HEK293 (cell line): ENCODE measurements around the gene MS4A18.

ENCODE experiments used
- CTCF ChIA-PET: fragments of 350-600 bp; formaldehyde crosslinking; extraction: SDS; loops from one replicate; lab custom pipeline; 2021; ENCODE audit warnings: antibody characterized with exemption; lab: Yijun Ruan, JAX
- POLR2A ChIA-PET: fragments of 300-600 bp; formaldehyde crosslinking; extraction: SDS; loops from one replicate; lab custom pipeline; 2020; ENCODE audit warnings: antibody characterized with exemption, inconsistent platforms; lab: Yijun Ruan, JAX
- H3K27ac ChIP-seq: fragments of 200-500 bp; sonication (Bioruptor generic); 2 replicates; pipeline ENCODE4 v1.5.1; 2014; ENCODE audit warnings: low read depth, low read length, control low read depth, inconsistent platforms; ENCODE audit errors: extremely low read depth
- H3K36me3 ChIP-seq, 2 experiments: fragments of 200-500 bp in 1 of 2; sonication (Bioruptor generic) in 1 of 2; 1 replicate in 1 of 2; 2 replicates in 1 of 2; pipeline ENCODE4 v1.5.1; 2014 to 2017; ENCODE audit warnings: inconsistent platforms in 2 of 2, low read length in 2 of 2; ENCODE audit not compliant: control insufficient read depth in 2 of 2, insufficient read depth in 1 of 2
- H3K4me1 ChIP-seq: fragments of 200-500 bp; sonication (Bioruptor generic); 2 replicates; pipeline ENCODE4 v1.5.1; 2014; ENCODE audit warnings: mild to moderate bottlenecking, low read length, inconsistent platforms; ENCODE audit not compliant: control insufficient read depth, insufficient read depth
- H3K4me3 ChIP-seq: 2 replicates; pipeline ENCODE4 v1.5.1; 2011; ENCODE audit warnings: low read depth, mild to moderate bottlenecking, control low read depth, low read length, moderate library complexity
- H3K9me3 ChIP-seq: fragments of 200-500 bp; sonication (Bioruptor generic); 2 replicates; pipeline ENCODE4 v1.5.1; 2014; ENCODE audit warnings: low read depth, low read length, inconsistent platforms; ENCODE audit not compliant: control insufficient read depth, insufficient read depth
- FEZF1 ChIP-seq: fragments of 450-650 bp; formaldehyde crosslinking; IDR thresholded peaks from 2 replicates; pipeline ENCODE4 v1.5.1; 2016; ENCODE audit warnings: missing biosample characterization, missing genetic modification characterization
- GLI2 ChIP-seq: fragments of 450-650 bp; formaldehyde crosslinking; IDR thresholded peaks from 2 replicates; pipeline ENCODE4; 2017; ENCODE audit warnings: missing biosample characterization, missing genetic modification characterization, low read depth, borderline replicate concordance
- GLIS1 ChIP-seq: fragments of 450-650 bp; formaldehyde crosslinking; IDR thresholded peaks from 2 replicates; pipeline ENCODE4 v1.5.1; 2016; ENCODE audit warnings: missing biosample characterization, missing genetic modification characterization
- INSM2 ChIP-seq: fragments of 450-650 bp; formaldehyde crosslinking; IDR thresholded peaks from 2 replicates; pipeline ENCODE4 v1.5.1; 2016; ENCODE audit warnings: missing biosample characterization, missing genetic modification characterization
- KLF10 ChIP-seq: fragments of 450-650 bp; IDR thresholded peaks from 2 replicates; pipeline ENCODE4 v1.5.1; 2018; ENCODE audit warnings: missing biosample characterization, mild to moderate bottlenecking, missing genetic modification characterization
- PRDM1 ChIP-seq: fragments of 450-650 bp; formaldehyde crosslinking; IDR thresholded peaks from 2 replicates; pipeline ENCODE4; 2016; ENCODE audit warnings: missing biosample characterization, missing genetic modification characterization
- REPIN1 ChIP-seq: fragments of 450-650 bp; formaldehyde crosslinking; IDR thresholded peaks from 2 replicates; pipeline ENCODE4 v1.5.1; 2017; ENCODE audit warnings: missing biosample characterization, missing genetic modification characterization, low read depth
- ZBTB1 ChIP-seq: fragments of 450-650 bp; formaldehyde crosslinking; IDR thresholded peaks from 2 replicates; pipeline ENCODE4 v1.5.1; 2016; ENCODE audit warnings: missing biosample characterization, missing genetic modification characterization
- ZBTB20 ChIP-seq: fragments of 450-650 bp; formaldehyde crosslinking; IDR thresholded peaks from 2 replicates; pipeline ENCODE4 v1.5.1; 2016; ENCODE audit warnings: missing biosample characterization, missing genetic modification characterization
- ZFHX2 ChIP-seq: fragments of 450-650 bp; formaldehyde crosslinking; conservative IDR thresholded peaks from 2 replicates; pipeline ENCODE4 v1.5.1; 2016; ENCODE audit warnings: missing biosample characterization, missing genetic modification characterization
- ZFP69B ChIP-seq: fragments of 450-650 bp; formaldehyde crosslinking; IDR thresholded peaks from 2 replicates; pipeline ENCODE4 v1.5.1; 2016; ENCODE audit warnings: missing biosample characterization, missing genetic modification characterization
- ZNF202 ChIP-seq: fragments of 450-650 bp; formaldehyde crosslinking; IDR thresholded peaks from 2 replicates; pipeline ENCODE4 v1.5.1; 2016; ENCODE audit warnings: missing biosample characterization, missing genetic modification characterization, borderline replicate concordance
- ZNF311 ChIP-seq: fragments of 450-650 bp; formaldehyde crosslinking; IDR thresholded peaks from 2 replicates; pipeline ENCODE4 v1.5.1; 2017; ENCODE audit warnings: missing biosample characterization, missing genetic modification characterization, borderline replicate concordance
- ZNF341 ChIP-seq: fragments of 450-650 bp; formaldehyde crosslinking; IDR thresholded peaks from 2 replicates; pipeline ENCODE4; 2016; ENCODE audit warnings: low read depth, missing biosample characterization, missing genetic modification characterization
- ZNF426 ChIP-seq: fragments of 450-650 bp; formaldehyde crosslinking; IDR thresholded peaks from 2 replicates; pipeline ENCODE4 v1.5.1; 2017; ENCODE audit warnings: missing biosample characterization, missing genetic modification characterization, mild to moderate bottlenecking, inconsistent platforms, moderate library complexity
- ZNF48 ChIP-seq: fragments of 450-650 bp; formaldehyde crosslinking; IDR thresholded peaks from 2 replicates; pipeline ENCODE4 v1.5.1; 2016; ENCODE audit warnings: missing biosample characterization, missing genetic modification characterization
- ZNF596 ChIP-seq: fragments of 450-650 bp; IDR thresholded peaks from 2 replicates; pipeline ENCODE4 v1.5.0; 2018; ENCODE audit warnings: missing biosample characterization, mild to moderate bottlenecking, missing genetic modification characterization, moderate library complexity
- ZNF776 ChIP-seq: fragments of 450-650 bp; formaldehyde crosslinking; IDR thresholded peaks from 2 replicates; pipeline ENCODE4 v1.5.0; 2017; ENCODE audit warnings: missing biosample characterization, missing genetic modification characterization, borderline replicate concordance
- ZNF843 ChIP-seq: fragments of 450-650 bp; formaldehyde crosslinking; IDR thresholded peaks from 2 replicates; pipeline ENCODE4 v1.5.1; 2016; ENCODE audit warnings: missing biosample characterization, missing genetic modification characterization
- TF ChIP-seq, protein P1 (sequence below): fragments of 450-650 bp; formaldehyde crosslinking; IDR thresholded peaks from 2 replicates; pipeline ENCODE4 v1.5.1; 2017; ENCODE audit warnings: missing biosample characterization, missing genetic modification characterization
- TF ChIP-seq, protein P2 (sequence below): fragments of 450-650 bp; formaldehyde crosslinking; IDR thresholded peaks from 2 replicates; pipeline ENCODE4 v1.5.1; 2017; ENCODE audit warnings: missing biosample characterization, missing genetic modification characterization
- TF ChIP-seq, protein P3 (sequence below): sonication (generic); formaldehyde crosslinking; IDR thresholded peaks from 2 replicates; pipeline ENCODE4 v1.8.1; 2022; ENCODE audit warnings: mild to moderate bottlenecking, moderate library complexity, missing genetic modification reagents

MS4A18 gene

GRCh38 chr11:60744114-60744513, 19.6 kb downstream of the MS4A18 start (continued):
- TF ChIP-seq INSM2 (no peak), ZFP69B (tag by site-specific recombination) (no peak), ZNF341 (no peak)
- TF ChIP-seq, all 188 proteins: peak for 0

- CTCF ChIA-PET: no interaction called here
- no peak overlapping the region for H3K27ac ChIP-seq
- H3K36me3 ChIP-seq: no peaks in the 10 kb centered on the region
- H3K4me3 ChIP-seq: no peak overlapping the region
- POLR2A ChIA-PET: no interaction called here
- TF ChIP-seq, protein P1, sequence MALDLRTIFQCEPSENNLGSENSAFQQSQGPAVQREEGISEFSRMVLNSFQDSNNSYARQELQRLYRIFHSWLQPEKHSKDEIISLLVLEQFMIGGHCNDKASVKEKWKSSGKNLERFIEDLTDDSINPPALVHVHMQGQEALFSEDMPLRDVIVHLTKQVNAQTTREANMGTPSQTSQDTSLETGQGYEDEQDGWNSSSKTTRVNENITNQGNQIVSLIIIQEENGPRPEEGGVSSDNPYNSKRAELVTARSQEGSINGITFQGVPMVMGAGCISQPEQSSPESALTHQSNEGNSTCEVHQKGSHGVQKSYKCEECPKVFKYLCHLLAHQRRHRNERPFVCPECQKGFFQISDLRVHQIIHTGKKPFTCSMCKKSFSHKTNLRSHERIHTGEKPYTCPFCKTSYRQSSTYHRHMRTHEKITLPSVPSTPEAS (tag by site-specific recombination): peak; percentile 69
- no peak for TF ChIP-seq PRDM1 (tag by site-specific recombination)
- H3K4me1 ChIP-seq: no peaks in the 10 kb centered on the region
- no peaks in the 10 kb centered on the region for H3K9me3 ChIP-seq
These were observed 22.9 kb downstream of the MS4A18 start for GRCh38 chr11:60747359-60747873.

GRCh38 chr11:60748225-60748624, 23.7 kb downstream of the MS4A18 start:
- Histone ChIP-seq H3K9me3 (no peaks in the 10 kb centered on the region), H3K4me3 (no peak overlapping the region), H3K4me1 (no peaks in the 10 kb centered on the region), H3K36me3 (no peaks in the 10 kb centered on the region), H3K27ac (no peak overlapping the region)
- POLR2A ChIA-PET: no interaction called here
- CTCF ChIA-PET: no interaction called here
- TF ChIP-seq, protein P2, sequence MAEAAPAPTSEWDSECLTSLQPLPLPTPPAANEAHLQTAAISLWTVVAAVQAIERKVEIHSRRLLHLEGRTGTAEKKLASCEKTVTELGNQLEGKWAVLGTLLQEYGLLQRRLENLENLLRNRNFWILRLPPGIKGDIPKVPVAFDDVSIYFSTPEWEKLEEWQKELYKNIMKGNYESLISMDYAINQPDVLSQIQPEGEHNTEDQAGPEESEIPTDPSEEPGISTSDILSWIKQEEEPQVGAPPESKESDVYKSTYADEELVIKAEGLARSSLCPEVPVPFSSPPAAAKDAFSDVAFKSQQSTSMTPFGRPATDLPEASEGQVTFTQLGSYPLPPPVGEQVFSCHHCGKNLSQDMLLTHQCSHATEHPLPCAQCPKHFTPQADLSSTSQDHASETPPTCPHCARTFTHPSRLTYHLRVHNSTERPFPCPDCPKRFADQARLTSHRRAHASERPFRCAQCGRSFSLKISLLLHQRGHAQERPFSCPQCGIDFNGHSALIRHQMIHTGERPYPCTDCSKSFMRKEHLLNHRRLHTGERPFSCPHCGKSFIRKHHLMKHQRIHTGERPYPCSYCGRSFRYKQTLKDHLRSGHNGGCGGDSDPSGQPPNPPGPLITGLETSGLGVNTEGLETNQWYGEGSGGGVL: no peak
- TF ChIP-seq FEZF1 (tag by site-specific recombination): no peak
- no peak for TF ChIP-seq ZBTB20
- TF ChIP-seq ZNF776 (tag by site-specific recombination): no peak
- no peak for TF ChIP-seq ZNF48 (tag by site-specific recombination)
- TF ChIP-seq ZFHX2 (tag by site-specific recombination): no peak
- no peak for TF ChIP-seq GLI2 (tag by site-specific recombination)
- TF ChIP-seq ZNF426 (tag by site-specific recombination): no peak
- TF ChIP-seq GLIS1 (tag by site-specific recombination): no peak
- TF ChIP-seq KLF10 (tag by site-specific recombination): no peak
- TF ChIP-seq ZNF843 (tag by site-specific recombination): no peak
- no peak for TF ChIP-seq ZNF311 (tag by site-specific recombination)
- TF ChIP-seq ZNF596: no peak
- TF ChIP-seq ZNF202 (tag by site-specific recombination): no peak
- TF ChIP-seq, protein P1 (tag by site-specific recombination): no peak
- no peak for TF ChIP-seq REPIN1 (tag by site-specific recombination)
- TF ChIP-seq, protein P3, sequence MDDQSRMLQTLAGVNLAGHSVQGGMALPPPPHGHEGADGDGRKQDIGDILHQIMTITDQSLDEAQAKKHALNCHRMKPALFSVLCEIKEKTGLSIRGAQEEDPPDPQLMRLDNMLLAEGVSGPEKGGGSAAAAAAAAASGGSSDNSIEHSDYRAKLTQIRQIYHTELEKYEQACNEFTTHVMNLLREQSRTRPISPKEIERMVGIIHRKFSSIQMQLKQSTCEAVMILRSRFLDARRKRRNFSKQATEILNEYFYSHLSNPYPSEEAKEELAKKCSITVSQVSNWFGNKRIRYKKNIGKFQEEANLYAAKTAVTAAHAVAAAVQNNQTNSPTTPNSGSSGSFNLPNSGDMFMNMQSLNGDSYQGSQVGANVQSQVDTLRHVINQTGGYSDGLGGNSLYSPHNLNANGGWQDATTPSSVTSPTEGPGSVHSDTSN (CRISPR knock-in tag): no peak
- TF ChIP-seq ZBTB1 (tag by site-specific recombination): no peak
